ENCODE measurements around the gene UGT1A8.

DNA sequence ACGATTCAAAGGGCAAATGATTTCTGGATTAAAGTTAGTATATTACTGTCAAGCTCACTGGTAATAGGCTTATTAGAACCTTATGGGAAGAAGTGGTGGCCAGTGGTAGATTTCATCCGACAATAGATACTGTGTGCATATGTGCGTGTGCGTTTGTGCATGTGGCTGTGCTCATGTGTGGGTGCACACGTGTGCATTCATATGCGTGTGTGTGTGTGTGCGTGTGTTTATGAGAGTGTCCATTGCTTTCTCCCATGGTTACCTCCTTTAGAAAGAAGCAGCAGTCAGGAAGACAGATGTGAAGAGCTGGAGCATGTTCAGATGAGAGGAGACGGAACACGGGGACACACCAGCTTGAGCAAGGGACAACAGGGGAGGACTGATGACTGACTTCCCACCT is 151.8 kb downstream of the UGT1A8 start:
- no peak for TF ChIP-seq EZH2 (IDR thresholded peaks at IDR 0.05; ENCODE audit: low read depth)
- TF ChIP-seq, protein P1, sequence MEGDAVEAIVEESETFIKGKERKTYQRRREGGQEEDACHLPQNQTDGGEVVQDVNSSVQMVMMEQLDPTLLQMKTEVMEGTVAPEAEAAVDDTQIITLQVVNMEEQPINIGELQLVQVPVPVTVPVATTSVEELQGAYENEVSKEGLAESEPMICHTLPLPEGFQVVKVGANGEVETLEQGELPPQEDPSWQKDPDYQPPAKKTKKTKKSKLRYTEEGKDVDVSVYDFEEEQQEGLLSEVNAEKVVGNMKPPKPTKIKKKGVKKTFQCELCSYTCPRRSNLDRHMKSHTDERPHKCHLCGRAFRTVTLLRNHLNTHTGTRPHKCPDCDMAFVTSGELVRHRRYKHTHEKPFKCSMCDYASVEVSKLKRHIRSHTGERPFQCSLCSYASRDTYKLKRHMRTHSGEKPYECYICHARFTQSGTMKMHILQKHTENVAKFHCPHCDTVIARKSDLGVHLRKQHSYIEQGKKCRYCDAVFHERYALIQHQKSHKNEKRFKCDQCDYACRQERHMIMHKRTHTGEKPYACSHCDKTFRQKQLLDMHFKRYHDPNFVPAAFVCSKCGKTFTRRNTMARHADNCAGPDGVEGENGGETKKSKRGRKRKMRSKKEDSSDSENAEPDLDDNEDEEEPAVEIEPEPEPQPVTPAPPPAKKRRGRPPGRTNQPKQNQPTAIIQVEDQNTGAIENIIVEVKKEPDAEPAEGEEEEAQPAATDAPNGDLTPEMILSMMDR (conservative IDR thresholded peaks at IDR 0.05): no peak
